ENCODE measurements around the gene NPDC1.
"Not testable (repeated sequence)": the region's sequence is repeated elsewhere in the genome, so short reads cannot be mapped to it uniquely, and the experiment has no call there.

The NPDC1 gene

DNA sequence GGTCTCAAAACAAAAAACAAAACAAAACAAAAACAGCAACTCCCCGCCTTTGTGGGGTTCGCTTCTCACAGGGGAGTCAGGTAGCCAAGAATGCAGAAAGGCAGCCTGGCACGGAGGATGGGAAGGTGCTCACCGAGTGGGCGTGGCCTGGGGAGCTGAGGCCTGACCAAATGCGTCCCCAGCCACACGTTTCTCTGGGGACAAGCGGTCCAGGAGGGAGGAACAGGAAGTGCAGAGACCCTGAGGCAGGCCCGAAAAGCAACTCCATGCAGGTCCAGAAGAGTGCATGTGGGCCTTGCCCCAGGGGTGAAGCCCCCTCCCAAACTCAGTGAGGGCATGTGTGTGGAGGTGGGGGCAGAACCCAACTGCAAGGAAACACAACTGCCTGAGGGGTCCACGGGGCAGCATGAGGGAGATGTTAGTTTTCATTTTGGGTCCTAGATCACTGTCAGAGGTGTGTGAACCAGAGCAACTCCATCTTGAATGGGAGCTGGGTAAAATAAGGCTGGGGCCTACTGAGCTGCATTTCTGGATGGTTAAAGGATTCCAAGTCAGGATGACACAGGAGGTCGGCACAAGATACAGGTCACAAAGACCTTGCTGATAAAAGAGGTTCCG, 28.8 kb upstream of the NPDC1 start:
- no peak for DNase-seq

DNA sequence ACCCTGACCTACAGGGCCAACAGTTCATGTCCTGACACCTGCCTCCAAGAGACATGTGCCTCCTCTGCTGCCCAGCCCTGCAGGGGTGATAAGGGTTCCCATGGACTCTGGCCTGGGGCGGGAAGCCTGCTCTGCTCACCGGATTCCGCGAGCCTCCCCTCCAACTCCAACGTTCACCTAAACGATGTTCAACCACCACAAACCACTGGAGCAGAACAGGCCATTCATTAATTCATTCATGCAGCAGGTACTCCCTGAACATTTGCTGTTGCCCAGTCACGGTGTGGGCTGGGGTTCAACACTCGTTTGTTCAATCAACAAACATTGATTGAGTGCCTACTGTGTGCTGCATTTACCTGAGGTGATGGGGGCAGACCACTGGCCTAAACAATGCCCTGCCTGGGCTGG, 28.0 kb upstream of the NPDC1 start:
- no peak for DNase-seq

DNA sequence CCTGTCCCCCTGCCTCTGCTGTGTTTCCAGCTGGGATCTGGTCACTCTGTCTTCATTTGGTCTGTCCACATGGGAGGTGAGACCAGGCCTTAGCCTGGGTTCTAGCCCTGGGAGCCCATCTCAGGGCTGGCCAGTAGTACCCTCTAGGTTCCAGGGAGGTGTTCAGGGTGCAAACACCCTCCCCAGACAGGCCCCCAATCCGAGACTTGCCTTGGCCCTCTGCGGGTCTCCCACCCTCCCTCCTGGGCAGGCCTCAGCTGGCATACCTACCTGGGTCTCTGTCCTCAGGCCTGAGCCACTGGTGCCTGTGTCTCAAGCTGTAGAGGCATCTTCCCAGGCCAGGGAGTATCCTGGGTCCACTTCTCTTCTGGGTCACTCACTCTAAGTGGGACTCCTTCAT, 25.3 kb upstream of the NPDC1 start:
- no peak for DNase-seq

DNA sequence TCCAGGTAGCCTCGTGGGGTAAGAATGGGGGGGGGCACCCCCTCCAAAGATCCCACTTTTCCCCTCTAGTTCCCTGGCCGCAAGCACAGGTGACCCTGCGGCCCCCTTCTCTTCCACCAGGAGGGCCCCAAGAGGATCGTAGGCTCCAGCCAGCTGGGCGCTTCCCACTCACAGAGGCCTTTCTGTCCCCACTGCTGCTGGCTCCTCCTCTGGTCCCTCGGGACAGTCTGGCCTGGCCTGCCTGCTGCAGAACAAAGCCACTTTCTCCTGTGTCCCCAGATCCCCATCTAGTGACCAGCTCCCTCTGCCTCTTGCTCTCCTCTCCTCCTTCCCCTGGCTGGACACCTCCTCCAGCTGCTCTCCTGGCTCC, 24.9 kb upstream of the NPDC1 start:
- no peak for DNase-seq

DNA sequence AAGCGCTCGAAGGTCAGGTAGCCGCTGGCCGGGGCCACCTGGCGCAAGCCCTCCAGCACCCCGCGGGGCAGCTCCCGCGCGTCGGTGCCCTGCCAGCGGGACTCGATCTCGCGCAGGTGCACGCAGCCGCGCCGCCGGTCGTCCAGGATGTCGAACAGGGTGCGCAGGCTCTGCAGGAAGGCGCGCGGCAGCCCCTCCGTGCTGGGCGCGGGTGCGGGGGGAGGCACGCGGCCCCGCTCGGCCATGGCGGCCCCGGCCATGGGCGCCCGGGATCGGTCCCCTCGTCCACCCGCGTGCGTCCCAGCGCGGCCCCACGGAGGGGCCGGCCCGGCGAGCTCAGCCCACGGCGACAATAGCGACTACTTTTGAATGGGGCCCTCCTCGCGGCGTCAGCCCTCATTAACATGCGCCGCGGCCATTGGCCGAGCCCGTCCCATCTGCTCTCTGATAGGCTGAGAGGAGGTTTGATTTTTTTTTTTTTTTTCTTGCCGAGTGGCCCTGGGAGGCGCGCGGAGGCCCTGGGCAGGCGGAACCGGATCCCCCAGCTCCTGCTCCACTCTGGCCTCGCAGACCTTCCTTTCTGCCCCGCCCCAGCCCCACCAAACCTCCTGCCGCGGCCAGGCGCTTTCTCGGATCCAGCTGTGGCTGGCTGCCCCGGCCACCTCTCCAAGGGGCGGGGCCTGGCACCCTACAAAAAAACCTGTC, 24.4 kb upstream of the NPDC1 start, which contains the start of gene SAPCD2:
Gene SAPCD2 (minus strand): TSS at position 357 of the 705 bp plus-strand sequence. CDS start 97 bp downstream, at position 260.
- DNase-seq, result peak; percentile 76

DNA sequence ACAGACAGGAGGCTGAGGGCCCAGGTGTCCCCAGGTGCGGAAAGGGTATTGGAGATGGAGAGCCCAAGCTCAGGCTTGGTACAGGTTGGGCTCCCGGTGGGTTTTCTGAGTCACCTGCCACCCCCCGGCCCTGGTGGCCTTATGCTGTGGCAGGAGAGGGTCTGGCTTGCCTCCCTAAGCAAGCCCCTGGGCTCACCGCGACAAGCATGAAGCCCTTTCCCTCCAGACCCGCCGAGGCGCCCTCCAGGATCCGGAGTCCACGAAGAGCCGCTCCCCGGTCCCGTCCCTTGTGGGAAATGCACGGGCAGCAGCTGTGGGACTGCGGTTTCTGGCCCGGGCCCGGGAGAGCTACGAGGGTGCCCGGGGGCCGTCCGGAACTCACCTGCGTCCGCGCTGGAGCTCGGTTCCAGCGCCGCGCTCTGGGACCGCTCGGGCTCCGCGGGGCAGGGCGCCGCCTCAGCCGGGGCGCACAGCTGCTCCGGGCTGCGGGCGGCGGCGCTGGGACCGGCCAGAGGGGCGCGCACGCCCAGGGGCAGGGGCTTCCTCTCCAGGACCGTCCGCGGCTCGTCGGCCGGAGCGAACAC, 23.6 kb upstream of the NPDC1 start:
- no peak for DNase-seq

DNA sequence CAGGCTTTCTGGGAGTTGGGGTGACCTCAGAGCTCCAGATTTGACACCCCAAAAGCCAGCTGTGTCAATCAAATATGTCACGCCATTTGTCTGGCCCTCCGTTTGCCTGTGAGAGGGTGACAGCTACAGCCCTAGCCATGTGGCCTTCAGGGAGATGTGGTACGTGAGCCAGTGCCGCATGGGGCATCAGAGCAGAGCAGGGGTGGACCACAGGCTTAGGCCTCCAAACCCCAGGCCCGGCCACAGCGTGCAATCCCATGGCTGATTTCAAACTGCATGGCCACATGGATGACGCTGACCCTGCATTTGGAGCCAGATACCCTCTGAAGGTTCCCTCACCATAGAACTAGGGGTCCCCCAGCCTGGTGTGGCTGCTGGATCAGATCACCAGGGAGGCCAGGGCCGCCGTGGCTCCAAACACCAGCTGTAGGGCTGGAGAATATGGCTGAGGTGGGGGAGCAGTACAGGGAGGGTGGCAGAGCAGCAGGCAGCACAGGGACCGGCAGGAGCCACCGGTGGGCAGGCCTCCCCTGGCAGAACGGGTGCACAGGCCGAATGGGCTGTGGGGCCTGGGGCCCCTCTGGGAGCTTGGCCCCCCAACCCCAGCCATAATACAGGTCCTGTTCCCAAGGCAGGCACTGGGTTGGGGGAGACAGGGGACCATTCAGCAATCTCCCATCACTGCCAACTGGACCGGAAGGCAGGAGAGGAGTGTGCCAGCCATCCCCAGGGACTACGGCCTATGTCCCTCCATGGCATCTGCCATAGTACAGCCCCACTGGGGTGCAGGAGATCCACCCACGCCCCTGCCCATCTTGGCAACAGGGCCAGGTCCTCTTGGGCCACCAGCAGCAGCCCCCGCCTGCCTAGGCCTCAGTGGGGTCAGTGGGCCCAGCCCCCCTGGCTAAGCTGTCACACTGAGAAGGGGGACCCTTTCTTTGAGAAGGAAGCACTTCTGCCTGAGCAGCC, 22.8 kb upstream of the NPDC1 start:
- no peak for DNase-seq

DNA sequence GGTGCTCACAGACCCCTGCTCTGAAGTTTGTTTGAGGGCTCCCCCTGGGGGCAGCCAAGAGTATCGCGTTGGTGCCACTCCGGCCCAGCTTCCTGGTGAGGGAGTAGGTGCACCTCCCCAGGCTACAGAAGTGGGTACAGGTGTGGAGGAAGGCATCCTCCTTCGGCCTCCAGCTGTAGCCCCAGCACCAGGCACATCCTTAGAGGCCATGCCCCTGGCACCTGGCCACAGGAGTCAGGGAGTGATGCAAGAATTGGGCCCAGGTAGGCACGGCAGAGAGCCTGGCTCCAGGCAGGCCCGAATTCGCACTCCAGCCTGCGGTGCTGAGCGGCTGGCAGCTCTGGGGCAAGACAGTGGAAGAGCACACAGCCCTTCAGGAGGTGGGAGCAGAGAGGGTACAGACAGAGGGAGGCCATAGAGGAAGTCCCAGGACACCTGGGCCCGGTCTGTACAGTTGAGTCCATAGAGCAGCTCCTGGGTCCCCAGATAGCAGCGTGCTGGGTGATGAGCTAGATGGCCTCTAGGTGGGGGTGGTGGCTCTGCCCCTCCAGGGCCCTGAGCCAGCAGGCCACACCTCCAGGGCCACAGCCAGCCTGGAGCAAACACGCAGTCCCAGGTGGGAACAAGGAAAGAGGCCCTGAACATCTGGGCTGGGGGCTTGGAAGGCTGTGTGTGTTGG, 22.0 kb upstream of the NPDC1 start:
- DNase-seq, result peak; percentile 31

DNA sequence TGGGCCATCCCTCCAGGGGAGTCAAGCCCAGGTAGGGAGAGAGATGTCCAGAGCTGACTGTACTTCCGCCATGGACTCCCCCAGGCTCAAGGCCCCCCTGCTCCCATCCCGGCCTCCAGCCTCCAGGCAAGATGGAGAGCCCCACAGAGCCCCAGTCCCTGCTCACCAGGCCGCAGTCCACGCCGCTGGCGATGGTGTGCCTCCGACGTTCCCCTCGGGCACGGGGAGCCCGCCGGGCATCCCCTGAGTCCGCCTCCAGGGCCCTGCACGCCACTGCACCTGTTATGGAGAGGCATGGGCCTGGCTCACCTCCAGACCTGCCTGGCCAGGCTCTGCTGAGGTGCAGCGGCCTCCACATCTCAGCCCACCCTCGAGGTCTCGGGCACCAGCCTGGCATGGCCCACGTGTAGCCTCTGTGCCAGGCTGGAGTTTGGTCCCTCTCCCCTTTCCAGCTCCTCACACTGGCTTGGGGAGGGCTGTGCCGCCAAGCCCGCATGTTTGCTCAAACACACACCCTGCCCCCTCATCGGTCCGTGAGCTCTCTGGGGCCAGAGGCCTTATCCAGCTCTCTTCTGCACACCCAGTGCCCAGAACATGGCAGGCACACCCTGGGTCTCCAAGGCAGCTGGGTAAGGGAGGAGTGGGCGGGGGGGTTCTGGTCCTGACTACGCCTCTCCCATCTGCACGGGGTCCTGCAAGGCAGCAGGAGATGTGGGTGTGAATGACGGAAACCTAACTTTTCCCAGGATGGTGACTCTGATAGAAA, 20.3 kb upstream of the NPDC1 start:
- DNase-seq, result no peak

DNA sequence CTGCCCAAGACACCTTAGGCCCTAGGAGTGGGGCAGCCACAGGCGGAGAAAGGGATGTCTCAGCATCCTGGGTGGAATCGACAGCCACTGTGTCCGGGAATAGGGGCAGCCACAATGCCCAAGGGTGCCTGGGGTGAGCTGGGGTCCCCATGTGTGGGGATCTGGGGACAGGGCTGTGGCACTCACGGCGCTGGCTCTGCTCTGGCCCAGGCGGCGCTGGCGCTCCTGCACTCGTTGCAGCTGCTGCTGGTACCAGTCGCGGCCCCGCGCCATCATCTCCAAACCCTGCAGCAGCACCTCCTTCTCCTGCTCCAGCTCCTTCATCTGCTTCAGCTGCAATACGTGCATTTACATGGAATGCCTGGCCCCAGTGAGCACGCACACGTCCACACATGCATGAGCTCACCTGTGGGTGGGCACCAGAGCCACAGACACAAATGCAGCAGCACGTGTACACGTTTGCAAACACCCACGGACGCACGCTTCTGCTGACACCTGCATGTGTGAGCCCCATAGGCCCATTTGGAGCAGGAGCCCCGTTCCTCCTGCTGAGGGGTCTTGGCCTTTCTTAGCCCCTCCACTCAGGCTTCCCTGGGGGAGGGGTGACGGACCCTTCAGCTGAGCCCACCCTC, 19.5 kb upstream of the NPDC1 start:
- DNase-seq, result no peak

DNA sequence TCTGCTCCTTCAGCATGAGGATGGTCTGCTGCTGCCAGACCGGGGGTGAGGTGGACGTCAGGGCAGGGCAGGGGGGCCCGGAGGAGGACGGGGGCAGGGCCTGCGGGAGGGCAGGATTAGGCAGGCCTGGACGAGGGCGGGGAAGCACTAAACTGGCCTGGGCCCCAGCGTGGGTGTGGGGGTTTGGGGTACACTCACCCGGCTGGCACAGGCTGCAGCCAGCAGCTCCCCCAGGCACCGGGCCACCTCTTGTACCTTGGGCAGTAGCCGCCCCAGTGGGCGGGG, 18.8 kb upstream of the NPDC1 start:
- no peak for DNase-seq

DNA sequence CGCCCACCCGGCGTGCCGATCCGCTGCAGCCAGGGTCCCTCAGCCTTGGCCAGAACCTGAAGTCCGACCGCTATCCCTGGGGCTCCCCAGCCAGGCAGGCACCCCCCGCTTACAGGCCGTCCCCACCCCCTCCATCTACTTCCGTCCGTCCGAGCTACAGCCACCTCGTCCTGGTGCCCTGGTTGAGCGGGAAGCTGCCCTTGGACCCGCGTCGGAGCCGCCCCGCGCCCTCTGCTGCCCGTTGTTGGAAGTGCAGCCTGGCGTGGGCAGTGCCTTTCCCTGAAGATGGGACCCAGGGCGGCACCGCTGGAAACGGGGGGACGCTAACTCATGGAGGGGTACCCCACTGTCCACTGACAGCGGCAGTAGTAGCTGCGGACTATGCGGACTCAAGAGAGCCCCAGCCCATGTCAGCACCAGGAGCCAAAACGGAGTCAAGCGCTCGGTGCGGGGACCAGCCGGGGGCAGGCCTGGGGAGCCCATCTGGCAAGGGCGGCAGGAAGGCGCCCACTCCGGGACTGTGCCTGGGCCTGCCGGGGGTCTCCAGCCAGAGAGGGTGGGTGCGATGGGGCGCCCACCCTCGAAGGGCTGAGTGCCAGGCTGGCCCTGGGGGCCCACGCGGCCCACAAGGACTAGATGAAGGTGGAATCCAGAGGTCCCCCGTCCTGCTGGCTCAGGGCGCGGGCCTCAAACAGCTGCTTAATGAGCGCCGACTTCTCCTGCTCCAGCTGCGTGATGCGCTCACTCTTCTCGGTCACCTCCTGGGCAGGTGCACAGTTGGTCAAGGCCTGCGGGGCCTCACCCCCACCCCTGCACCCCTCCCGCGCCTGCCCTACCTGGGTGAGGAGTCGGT, 18.3 kb upstream of the NPDC1 start:
- DNase-seq, result peak; percentile 29

DNA sequence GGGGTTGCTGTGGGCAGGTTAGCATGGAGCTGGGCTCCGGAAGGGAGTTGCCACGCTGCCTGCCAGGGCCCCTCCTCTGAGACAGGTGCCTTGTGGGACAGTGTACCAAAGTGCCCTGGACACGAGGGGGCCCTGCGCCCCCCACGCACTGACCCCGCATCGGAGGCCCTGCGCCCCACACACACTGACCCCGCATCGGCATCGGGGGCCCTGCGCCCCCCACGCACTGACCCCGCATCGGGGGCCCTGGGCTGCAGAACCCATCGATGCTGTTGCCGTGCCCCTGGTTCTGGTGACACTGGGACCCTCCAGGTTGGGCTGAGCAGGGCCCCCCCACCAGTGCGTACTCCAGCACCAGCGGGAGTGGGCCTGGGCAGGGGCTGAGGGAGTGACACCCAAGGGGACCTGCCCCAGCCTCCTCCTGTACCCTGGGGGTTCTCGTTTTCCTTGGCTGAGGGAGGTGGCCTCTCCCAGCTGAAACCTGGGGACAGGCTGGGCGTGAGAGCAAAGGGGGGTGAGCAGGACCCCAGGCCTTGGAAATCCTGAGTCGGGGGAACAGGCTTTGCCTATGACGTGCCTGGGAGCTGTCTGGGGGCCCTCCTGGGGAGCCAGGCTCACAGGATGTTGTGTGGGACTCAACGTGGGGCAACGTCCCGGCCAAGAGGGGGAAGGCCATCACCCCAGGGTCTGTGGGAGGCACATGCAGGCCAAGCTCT, 17.5 kb upstream of the NPDC1 start:
- DNase-seq, result no peak

DNA sequence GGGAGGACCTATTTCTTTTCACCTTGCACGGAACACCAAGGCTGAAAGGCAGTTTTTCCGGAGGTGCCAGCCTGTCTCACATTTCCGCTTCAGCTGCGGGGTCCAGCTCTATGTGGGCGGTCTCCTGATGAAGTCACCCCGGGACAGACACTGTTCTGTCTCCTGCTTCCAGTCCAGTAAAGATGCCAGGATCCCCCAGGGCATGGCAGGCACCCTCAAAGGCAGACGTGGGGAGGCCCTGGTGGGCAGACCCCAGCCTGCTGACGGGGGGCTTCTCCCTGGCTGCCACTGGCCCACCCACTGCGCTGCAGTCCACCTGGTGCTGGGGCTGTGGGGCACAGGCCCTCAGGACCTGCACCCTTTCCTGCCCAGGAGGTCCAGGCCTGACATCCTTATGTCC, 16.8 kb upstream of the NPDC1 start:
- DNase-seq, result not testable (repeated sequence)

DNA sequence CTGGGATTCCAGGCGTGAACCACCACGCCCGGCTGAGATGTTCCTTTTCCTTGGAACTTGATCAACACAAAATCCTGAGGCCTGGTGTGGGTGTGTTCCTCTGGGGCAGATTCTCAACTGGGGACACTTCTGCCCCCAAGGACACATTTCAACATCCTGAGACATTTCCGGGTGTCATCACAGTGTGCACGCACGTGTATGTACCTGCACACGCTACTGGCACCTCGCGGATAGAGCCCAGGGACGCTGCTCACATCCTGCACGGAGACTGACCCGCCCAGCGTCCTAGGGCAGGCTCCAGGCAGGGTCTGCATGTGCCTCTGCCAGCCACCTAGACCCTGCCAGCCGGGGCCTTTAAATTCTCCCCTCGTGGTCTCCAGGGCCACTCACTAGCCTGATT, 16.4 kb upstream of the NPDC1 start:
- DNase-seq, result no peak

DNA sequence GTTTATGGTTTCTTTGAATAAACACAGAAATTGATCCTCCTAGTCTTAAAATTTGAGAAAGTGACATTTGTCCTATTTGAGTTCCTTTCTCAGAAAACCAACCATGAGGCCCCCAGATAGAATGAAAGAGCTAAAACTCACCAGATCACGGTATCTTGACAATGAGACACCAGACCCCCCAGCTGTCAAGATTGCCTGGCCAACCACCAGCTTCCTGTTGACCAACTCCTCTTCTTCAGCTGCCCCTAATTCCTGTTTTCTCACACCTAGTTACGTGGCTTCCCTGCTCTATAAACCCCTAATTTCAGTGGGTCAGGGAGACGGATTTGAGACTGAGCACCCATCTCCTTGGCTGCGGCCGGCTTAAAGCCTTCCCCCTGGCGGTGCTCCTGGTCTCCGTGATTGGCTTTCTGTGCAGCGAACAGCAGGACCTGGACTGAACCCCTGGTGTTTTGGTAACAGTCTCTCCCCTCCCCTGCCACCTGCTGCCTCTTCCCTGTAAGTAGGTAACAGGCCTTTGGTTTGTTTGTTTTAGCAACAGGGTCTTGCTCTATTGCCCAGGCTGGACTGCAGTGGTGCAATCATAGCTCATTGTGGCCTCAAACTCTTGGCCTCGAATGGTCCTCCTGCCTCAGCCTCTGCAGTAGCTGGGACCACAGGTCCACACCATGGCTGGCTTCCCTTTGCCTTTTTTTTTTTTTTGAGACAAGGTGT, 12.7 kb upstream of the NPDC1 start:
- no peak for DNase-seq

DNA sequence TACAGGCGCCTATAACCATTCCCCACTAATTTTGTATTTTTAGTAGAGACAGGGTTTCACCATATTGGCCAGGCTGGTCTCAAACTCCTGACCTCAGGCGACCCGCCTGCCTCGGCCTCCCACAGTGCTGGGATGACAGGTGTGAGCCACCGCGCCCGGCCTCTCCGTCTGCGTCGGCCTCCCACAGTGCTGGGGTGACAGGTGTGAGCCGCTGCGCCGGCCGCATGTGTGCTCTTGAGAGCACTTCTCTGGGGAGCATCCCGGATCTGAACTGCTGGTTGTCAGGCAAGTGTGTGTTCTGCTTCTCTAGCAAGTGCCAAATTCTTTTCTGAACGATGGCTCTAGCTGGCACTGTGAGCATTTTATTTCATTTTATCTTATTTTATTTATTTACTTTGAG, 11.6 kb upstream of the NPDC1 start:
- no peak for DNase-seq

DNA sequence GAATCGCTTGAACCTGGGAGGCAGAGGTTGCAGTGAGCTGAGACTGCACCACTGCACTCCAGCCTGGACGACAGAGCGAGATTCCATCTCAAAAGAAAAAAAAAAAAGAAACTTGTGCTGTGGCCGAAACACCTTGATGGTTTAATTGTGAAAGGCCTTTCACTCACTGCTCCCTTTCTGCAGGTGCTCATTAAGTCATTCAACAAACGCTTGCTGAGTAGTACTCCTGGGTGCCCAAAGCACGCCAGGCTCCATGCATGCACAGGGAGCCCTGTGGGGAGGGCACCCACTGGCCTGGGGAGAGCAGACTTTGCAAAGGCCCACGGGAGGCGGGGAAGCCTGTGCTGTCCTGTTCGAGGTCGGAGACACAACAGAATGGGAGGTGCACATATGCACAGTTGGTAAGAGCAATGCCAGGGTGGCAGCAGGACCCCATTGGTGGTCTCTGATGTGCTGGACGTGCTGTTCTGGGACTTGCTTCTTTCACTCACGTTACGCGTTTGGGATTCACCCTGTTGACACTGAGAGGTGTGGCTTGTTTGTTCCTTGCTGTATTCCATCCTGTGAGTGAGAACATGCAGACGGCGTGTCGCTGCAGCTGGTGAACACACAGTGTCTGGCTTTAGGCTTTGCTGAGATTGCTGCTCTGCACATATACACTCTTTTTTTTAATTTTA, 10.9 kb upstream of the NPDC1 start:
- DNase-seq, result no peak
